Raji (cell line): ENCODE measurements around the gene REEP6.

Experiments used
- POLR2A ChIP-seq: IDR thresholded peaks from 2 replicates; pipeline ENCODE4 v1.6.1; 2011; ENCODE audit warnings: low read depth, low read length, control low read depth; ENCODE audit not compliant: insufficient read depth

REEP6 gene

DNA sequence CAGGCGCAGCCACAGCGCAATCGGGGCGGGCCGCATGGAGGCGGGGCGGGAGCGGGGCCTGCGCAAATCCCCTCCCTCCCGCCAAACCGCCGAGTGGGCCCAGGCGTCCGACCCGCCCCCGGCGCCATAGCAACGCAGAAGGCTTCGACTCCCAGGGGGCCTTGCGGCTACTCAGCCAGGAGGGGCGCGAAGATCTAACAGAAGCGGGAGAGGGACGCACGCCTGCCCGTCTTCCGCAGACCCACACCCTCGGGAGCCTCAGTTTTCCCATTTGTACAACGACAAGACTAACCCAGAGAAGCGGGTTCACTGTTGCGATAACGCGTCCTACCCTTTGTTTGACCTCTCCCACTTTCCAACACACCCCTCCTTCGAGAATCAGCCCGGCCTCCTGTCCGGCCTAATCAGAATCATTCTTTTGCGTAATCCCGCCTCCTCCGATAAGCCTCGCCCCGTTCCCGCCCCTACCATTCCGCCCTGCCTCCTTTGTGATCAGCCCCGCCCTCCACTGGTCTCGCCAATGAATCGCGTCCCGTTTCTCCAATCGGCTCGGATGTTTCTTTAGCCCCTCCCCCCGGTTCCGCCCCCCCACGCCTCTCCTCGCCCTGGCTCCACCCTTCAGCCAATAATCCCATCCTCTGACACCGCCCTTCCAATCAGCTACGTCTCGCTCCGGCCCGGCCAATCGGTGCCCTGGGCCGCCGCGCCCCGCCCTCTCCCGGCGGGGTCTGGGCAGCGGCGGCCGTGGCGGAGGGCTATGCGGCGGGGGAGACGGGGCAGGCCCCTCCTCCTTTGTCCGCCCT lies 469 bp upstream of the REEP6 start, which contains the start of gene PCSK4:
Gene PCSK4, minus strand, starts transcription at position 40 of the 803 bp plus-strand sequence. Its CDS starts 4 bp downstream, at position 36.
- peak; percentile 49 for TF ChIP-seq POLR2A

- no peak for TF ChIP-seq POLR2A
Observed at GRCh38 chr19:1491849-1492170, 829 bp downstream of the REEP6 start.

- TF ChIP-seq POLR2A, result no peak
Observed at GRCh38 chr19:1492474-1493006, 1.6 kb downstream of the REEP6 start.

GRCh38 chr19:1494115-1494815 lies 3.3 kb downstream of the REEP6 start:
- TF ChIP-seq POLR2A, result no peak

- no peak for TF ChIP-seq POLR2A
Observed at GRCh38 chr19:1495051-1495798, 4.2 kb downstream of the REEP6 start.

DNA sequence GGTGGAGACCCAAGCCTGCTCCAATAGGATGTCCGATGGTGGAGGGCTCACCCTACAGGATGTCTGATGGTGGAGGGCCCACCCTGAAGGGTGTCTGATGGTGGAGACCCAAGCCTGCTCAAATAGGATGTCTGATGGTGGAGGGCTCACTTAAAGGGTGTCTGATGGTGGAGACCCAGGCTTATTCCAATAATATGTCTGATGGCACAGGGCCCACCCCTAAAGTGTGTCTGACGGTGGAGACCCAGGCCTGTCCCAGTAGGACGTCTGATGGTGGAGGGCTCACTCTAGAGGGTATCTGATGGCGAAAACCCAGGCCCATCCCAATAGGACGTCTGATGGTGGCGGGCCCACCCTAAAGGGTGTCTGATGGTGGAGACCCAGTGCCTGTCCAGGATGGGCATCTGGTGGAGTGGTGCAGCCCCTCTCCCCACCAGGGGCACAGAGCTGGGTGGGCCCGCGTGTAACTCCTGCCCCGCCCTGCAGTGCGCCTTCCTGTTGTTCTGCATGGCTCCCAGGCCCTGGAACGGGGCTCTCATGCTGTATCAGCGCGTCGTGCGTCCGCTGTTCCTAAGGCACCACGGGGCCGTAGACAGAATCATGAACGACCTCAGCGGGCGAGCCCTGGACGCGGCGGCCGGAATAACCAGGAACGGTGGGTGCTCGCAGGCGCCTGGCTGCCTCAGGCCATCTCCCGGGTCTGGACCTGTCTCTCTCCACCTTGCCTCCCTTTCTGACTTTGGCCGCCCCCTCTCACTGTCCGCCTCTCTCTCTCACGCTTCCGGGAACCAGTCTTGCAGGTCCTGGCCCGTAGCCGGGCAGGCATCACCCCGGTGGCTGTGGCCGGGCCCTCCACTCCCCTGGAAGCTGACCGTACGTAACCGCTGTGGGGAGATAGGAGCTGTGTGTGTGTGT lies 5.1 kb downstream of the REEP6 start:
- TF ChIP-seq POLR2A, result no peak

- TF ChIP-seq POLR2A, result 0 out of 2 replicates have a peak, but pooled peaks have one; percentile 22
Observed at GRCh38 chr19:1496714-1497577, 6.0 kb downstream of the REEP6 start.

- TF ChIP-seq POLR2A, result no peak
Observed at GRCh38 chr19:1497578-1498235, 6.7 kb downstream of the REEP6 start.

- TF ChIP-seq POLR2A, result no peak
Observed at GRCh38 chr19:1501200-1501595, 10.2 kb downstream of the REEP6 start.

GRCh38 chr19:1502433-1503088 lies 11.6 kb downstream of the REEP6 start:
- TF ChIP-seq POLR2A, result no peak

- no peak for TF ChIP-seq POLR2A
Observed at GRCh38 chr19:1503089-1503924, 12.3 kb downstream of the REEP6 start.

- TF ChIP-seq POLR2A, result no peak
Observed at GRCh38 chr19:1503925-1504773, 13.2 kb downstream of the REEP6 start.
